Testis (tissue), 3 donors: ENCODE measurements around the gene PLEKHA7. TPM values are rescaled to one million over a fixed set of nuclear protein-coding genes. Genes with fewer than 3 reads are reported as not detected.

Experiments used
- DNase-seq: peaks from one replicate; pipeline ENCODE4 v3.0.0-alpha.2; 2019
- H3K27ac ChIP-seq, 2 donors: fragments of 200-600 bp; sonication (generic); one replicate each; pipeline ENCODE4 v1.5.1; 2019
- H3K27me3 ChIP-seq: fragments of 200-600 bp; sonication (generic); one replicate; pipeline ENCODE4 v1.5.1; 2019
- H3K36me3 ChIP-seq: fragments of 200-600 bp; sonication (generic); one replicate; pipeline ENCODE4 v1.5.1; 2017; ENCODE audit warnings: low read depth; ENCODE audit errors: missing control alignments
- H3K4me1 ChIP-seq: fragments of 200-600 bp; sonication (generic); one replicate; pipeline ENCODE4 v1.5.1; 2019
- H3K4me3 ChIP-seq, 2 donors: fragments of 200-600 bp; sonication (generic); one replicate each; pipeline ENCODE4 v1.5.1; 2017 to 2019
- H3K9me3 ChIP-seq: fragments of 200-600 bp; sonication (generic); one replicate; pipeline ENCODE4 v1.5.1; 2017
- CTCF ChIP-seq, 3 experiments: fragments of 450-650 bp in 2 of 3; fragments of 200-600 bp in 1 of 3; sonication (generic) in 1 of 3; IDR thresholded peaks; one replicate each; pipeline ENCODE4 v1.5.1; 2016 to 2019; ENCODE audit warnings: antibody characterized with exemption in 3 of 3, mild to moderate bottlenecking in 2 of 3, moderate library complexity in 1 of 3
- POLR2A ChIP-seq: fragments of 450-650 bp; IDR thresholded peaks from one replicate; pipeline ENCODE4 v1.6.1; 2017; ENCODE audit warnings: antibody characterized with exemption, mild to moderate bottlenecking, moderate library complexity
- WGBS, 2 donors: methylation state at CpG; one replicate each; pipeline ENCODE4 v1.1.5; 2018; 5-methylcytosine and 5-hydroxymethylcytosine counted together
- intact Hi-C: fragments of 100-400 bp; cut with DNase I; formaldehyde crosslinking; loops from one replicate; pipeline ENCODE4 v1.15.1; 2023; ENCODE audit warnings: low total_unique reads
- polyA plus RNA-seq: library from polyadenylated mRNA; stranded (reverse); fragments of 350-450 nt; fragmentation: Illumina TruSeq; extraction: RNeasy Lipid Tissue Mini Kit (QIAGEN cat#74804); gene quantifications from one replicate; pipeline ENCODE4 v1.2.3, GENCODE V29; 2014; ENCODE audit warnings: low read depth, low replicate concordance; ENCODE audit not compliant: insufficient read depth
- total RNA-seq, 2 donors: library from RNA; depleted of rRNA; stranded (reverse); fragments of >200 nt; gene quantifications; one replicate each; pipeline ENCODE4 v1.2.3, GENCODE V29; 2016

The PLEKHA7 gene
- total and polyA plus RNA-seq, 3 donors from 2014 or later = 33.0 to 64.9 (median 63.9) TPM

DNA sequence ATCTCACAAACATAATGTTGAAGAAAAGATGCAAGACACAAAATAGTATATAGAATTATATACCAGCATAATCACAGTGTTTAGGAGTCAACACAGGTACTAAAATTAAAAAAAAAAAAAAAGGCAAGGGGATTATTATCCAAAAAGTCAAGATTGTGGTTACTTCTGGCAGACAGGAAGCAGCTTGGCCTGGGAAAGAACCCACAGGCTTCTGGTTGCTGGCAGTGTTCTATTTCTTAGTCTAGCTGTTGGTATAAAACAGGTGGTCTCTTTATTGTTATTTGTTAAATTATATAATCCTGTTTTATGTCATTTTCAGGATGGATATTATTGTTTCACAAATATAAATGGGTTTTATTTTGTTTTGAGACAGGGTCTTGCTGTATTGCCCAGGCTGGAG lies 221.8 kb downstream of the PLEKHA7 start:
- Histone ChIP-seq H3K9me3 (no peaks in the 10 kb centered on the region), H3K27me3 (no peaks in the 10 kb centered on the region), H3K27ac (no peak overlapping the region), H3K36me3 (no peaks in the 10 kb centered on the region), H3K4me3 (no peak overlapping the region), H3K4me1 (peaks cover 13% of the 10 kb centered on the region)
- TF ChIP-seq POLR2A (no peak), CTCF (IDR thresholded peaks at IDR 0.05) (no peak)
- intact Hi-C loops = no loop called here
- no peak for DNase-seq

GRCh38 chr11:16791191-16791961 lies 222.8 kb downstream of the PLEKHA7 start:
- Histone ChIP-seq H3K4me1 (peaks cover 13% of the 10 kb centered on the region), H3K27me3 (no peaks in the 10 kb centered on the region), H3K4me3 (no peak overlapping the region), H3K9me3 (no peaks in the 10 kb centered on the region), H3K27ac (peak overlapping the region in 1 of 2 donors; percentile 39), H3K36me3 (no peaks in the 10 kb centered on the region)
- 68 to 69% methylated on average over 13 of the region's 13 CpGs for WGBS, 2 donors
- no peak for TF ChIP-seq POLR2A
- no peak for TF ChIP-seq CTCF (IDR thresholded peaks at IDR 0.05)
- peak; percentile 27 for DNase-seq
- intact Hi-C loops = no loop called here

DNA sequence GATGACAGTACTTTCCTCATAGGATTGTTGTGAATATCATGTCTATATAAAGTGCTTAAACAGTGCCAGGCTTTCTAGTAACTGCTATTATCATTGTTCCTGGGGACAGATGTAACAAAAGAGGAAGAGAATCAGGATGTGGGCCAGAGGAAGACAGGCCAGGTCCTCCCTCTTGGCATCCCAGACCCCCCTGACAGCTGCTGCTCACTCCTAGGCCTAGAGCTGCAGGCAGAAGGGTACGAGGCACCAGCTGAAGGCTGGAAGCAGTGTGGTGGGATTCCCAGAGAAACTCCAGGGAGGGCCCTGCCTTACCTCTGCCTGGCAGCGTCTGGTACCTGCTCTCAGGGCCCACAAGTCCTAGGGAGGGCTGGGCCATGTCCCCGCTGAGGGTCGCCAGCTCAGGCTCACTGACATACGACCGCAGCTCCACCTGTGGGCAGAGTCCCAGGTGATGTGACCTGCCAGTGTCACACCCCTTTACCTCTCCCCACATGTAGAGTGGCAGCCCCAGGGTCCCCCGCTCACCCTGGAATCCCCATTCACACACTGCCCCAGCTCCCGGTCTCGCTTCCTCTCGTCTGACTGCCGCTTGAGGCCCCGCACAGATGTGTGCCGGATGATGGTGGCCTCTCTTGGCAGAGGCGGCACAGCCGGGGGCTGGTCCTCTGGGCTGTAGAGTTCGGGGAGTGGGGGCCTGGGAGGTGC lies 223.6 kb downstream of the PLEKHA7 start:
- peaks cover 13% of the 10 kb centered on the region for H3K4me1 ChIP-seq

DNA sequence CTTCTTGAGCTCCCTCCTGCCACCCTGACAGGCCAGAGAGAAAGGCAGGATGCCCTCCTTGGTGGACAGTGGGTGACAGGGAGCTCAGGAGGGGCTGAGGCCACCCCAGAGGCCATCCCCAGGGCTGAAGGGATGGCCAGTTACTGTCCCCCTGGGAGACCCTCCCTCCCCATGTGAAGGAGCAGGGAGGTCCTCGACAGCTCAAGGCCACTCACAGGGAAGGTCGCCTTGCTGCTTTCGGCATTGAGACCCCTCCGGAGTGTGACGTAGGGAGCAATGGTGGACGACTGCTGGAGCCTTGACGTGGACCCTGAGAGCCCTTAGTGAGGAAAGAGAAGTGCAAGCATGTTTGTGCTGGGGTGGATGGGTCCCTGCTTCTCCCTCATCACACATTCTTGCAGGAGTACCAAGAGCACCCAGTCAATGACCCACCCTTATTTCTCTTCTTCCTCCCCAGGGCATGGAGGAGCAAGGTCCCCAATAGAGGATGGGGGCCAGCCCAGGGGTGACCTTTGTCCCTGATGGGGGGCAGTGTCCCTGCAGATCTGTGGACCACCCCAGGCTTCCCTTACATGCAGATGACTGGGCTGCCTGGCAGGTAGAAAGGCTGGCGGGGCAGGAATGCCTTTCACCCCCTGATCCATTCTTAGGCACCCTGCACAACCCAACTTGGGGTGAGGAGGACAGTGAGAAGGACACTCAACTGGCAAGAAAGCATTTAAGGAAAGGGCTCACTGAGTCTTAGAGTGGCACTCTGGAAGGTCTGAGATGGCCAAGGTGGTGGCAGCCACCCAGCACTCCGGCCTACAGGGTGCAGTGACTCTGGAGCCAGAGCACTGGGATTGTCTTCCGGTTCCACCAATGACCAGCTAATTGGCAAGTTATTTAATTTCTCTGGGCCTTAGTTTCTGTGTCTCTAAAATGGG lies 224.4 kb downstream of the PLEKHA7 start:
- TF ChIP-seq CTCF (IDR thresholded peaks at IDR 0.05) (no peak), POLR2A (no peak)
- Histone ChIP-seq H3K27ac (no peak overlapping the region), H3K27me3 (no peaks in the 10 kb centered on the region), H3K9me3 (no peaks in the 10 kb centered on the region), H3K36me3 (no peaks in the 10 kb centered on the region), H3K4me1 (peaks cover 19% of the 10 kb centered on the region), H3K4me3 (no peak overlapping the region)
- DNase-seq = no peak
- intact Hi-C loops = no loop called here
- WGBS, 2 donors = 92 to 93% methylated on average over 10 of the region's 10 CpGs

More for the DNA sequence above, 223.6 kb downstream of the PLEKHA7 start:
- no peak for DNase-seq
- Histone ChIP-seq H3K27me3 (no peaks in the 10 kb centered on the region), H3K9me3 (no peaks in the 10 kb centered on the region), H3K4me3 (no peak overlapping the region), H3K36me3 (no peaks in the 10 kb centered on the region), H3K27ac (peak overlapping the region in 1 of 2 donors; percentile 8)
- intact Hi-C loops = no loop called here
- 87 to 95% methylated on average over 13 to 16 of the region's 16 CpGs for WGBS, 2 donors
- TF ChIP-seq POLR2A = no peak
- no peak for TF ChIP-seq CTCF (IDR thresholded peaks at IDR 0.05)
